GM20431 (cell line): ENCODE measurements around the gene ALOX5AP.

Source experiments
- in situ Hi-C: fragments of 300-500 bp; cut with MseI, MboI; formaldehyde crosslinking; loops from one replicate; pipeline ENCODE4 v1.15.0; 2020; ENCODE audit warnings: low sequenced_read_pairs; ENCODE audit not compliant: unreplicated experiment

ALOX5AP gene

GRCh38 chr13:30753030-30753616 is 17.8 kb downstream of the ALOX5AP start:
- in situ Hi-C loops: no loop called here

- in situ Hi-C loops: no loop called here
Observed at GRCh38 chr13:30755678-30756077, 20.3 kb downstream of the ALOX5AP start.

GRCh38 chr13:30757026-30757742 is 21.8 kb downstream of the ALOX5AP start:
- in situ Hi-C loops: no loop called here

- in situ Hi-C loops: no loop called here
Observed at GRCh38 chr13:30759748-30760147, 24.4 kb downstream of the ALOX5AP start.

- in situ Hi-C loops: no loop called here
Observed at GRCh38 chr13:30762643-30763042, 27.3 kb downstream of the ALOX5AP start.

GRCh38 chr13:30763786-30764413 is 28.6 kb downstream of the ALOX5AP start:
- in situ Hi-C loops: no loop called here

- in situ Hi-C loops: no loop called here
Observed at GRCh38 chr13:30766231-30766630, 30.9 kb downstream of the ALOX5AP start.

GRCh38 chr13:30770929-30771328 is 35.6 kb downstream of the ALOX5AP start:
- in situ Hi-C loops: no loop called here

GRCh38 chr13:30773561-30773960 is 38.2 kb downstream of the ALOX5AP start:
- in situ Hi-C loops: no loop called here

- in situ Hi-C loops: no loop called here
Observed at GRCh38 chr13:30774214-30774730, 38.9 kb downstream of the ALOX5AP start.

GRCh38 chr13:30776661-30777060 is 41.3 kb downstream of the ALOX5AP start:
- in situ Hi-C loops: no loop called here

- in situ Hi-C loops: no loop called here
Observed at GRCh38 chr13:30779016-30779415, 43.7 kb downstream of the ALOX5AP start.

GRCh38 chr13:30779608-30780007 is 44.3 kb downstream of the ALOX5AP start:
- in situ Hi-C loops: no loop called here

GRCh38 chr13:30780338-30780981 is 45.1 kb downstream of the ALOX5AP start:
- in situ Hi-C loops: no loop called here

- in situ Hi-C loops: no loop called here
Observed at GRCh38 chr13:30785191-30785850, 50.0 kb downstream of the ALOX5AP start.

- in situ Hi-C loops: no loop called here
Observed at GRCh38 chr13:30786648-30787047, 51.3 kb downstream of the ALOX5AP start.

GRCh38 chr13:30787738-30788525 is 52.6 kb downstream of the ALOX5AP start:
- in situ Hi-C loops: no loop called here

GRCh38 chr13:30789166-30789862 is 54.0 kb downstream of the ALOX5AP start:
- in situ Hi-C loops: no loop called here

- in situ Hi-C loops: no loop called here
Observed at GRCh38 chr13:30790592-30790991, 55.2 kb downstream of the ALOX5AP start.
